Measurements from ENCODE around the gene DCTN4. TPM values are rescaled to one million over a fixed set of nuclear protein-coding genes. Genes with fewer than 3 reads are reported as not detected.
"Not testable (repeated sequence)": the region's sequence is repeated elsewhere in the genome, so short reads cannot be mapped to it uniquely, and the experiment has no call there.

DCTN4 gene
- total RNA-seq, 1 experiment from 2014 or later: 43.9 TPM

GRCh38 chr5:150794927-150795326 lies 36.1 kb upstream of the DCTN4 start (continued):
- no peak for TF ChIP-seq IRF2 (CRISPR knock-in tag; IDR thresholded peaks at IDR 0.05; ENCODE audit: borderline replicate concordance, low read depth)

GRCh38 chr5:150793423-150793888 lies 34.6 kb upstream of the DCTN4 start:
- peaks cover 20% of the 10 kb centered on the region for H3K4me1 Mint-ChIP-seq
- ATAC-seq; H3K36me3 Mint-ChIP-seq; H3K27ac Mint-ChIP-seq; POLR2A ChIA-PET; CTCF ChIA-PET; H3K4me3 Mint-ChIP-seq; H3K27me3 Mint-ChIP-seq (ENCODE audit: low read depth); H3K9me3 Mint-ChIP-seq; DNase-seq (ENCODE audit: low spot score): not testable (repeated sequence)

GRCh38 chr5:150791536-150791935 lies 32.7 kb upstream of the DCTN4 start:
- CTCF ChIA-PET: interaction anchor here (4.2 kb wide), 1 partner anchor 9 kb away, joined by 18 read pairs; no protein-coding TSS in a partner anchor
- Mint-ChIP-seq H3K9me3 (peaks cover 8% of the 10 kb centered on the region; the same call in 1 of the 2 replicates), H3K4me1 (peaks cover 28% of the 10 kb centered on the region), H3K27me3 (ENCODE audit: low read depth) (no peaks in the 10 kb centered on the region), H3K27ac (no peak overlapping the region), H3K4me3 (no peak overlapping the region), H3K36me3 (0 out of 2 replicates have a peak, but pooled peaks cover 3% of the 10 kb centered on the region)
- TF ChIP-seq SOX15 (CRISPR knock-in tag; IDR thresholded peaks at IDR 0.05) (no peak), PRDM15 (CRISPR knock-in tag; IDR thresholded peaks at IDR 0.05) (no peak), ATF1 (CRISPR knock-in tag; IDR thresholded peaks at IDR 0.05) (no peak), MXD4 (CRISPR knock-in tag; IDR thresholded peaks at IDR 0.05; ENCODE audit: borderline replicate concordance) (no peak), TP53 (CRISPR knock-in tag; IDR thresholded peaks at IDR 0.05) (no peak), ZNF219 (CRISPR knock-in tag; IDR thresholded peaks at IDR 0.05; ENCODE audit: borderline replicate concordance) (no peak), IRF1 (CRISPR knock-in tag; IDR thresholded peaks at IDR 0.05) (no peak), E2F5 (CRISPR knock-in tag; IDR thresholded peaks at IDR 0.05) (no peak), ZNF232 (CRISPR knock-in tag; IDR thresholded peaks at IDR 0.05) (no peak), HMGXB4 (CRISPR knock-in tag; IDR thresholded peaks at IDR 0.05) (no peak), ZNF425 (CRISPR knock-in tag; conservative IDR thresholded peaks at IDR 0.05) (no peak), FOXP1 (CRISPR knock-in tag; IDR thresholded peaks at IDR 0.05; ENCODE audit: borderline replicate concordance) (no peak), HMGA2 (CRISPR knock-in tag; IDR thresholded peaks at IDR 0.05) (no peak), TEAD1 (CRISPR knock-in tag; IDR thresholded peaks at IDR 0.05) (no peak), ERG (CRISPR knock-in tag; IDR thresholded peaks at IDR 0.05) (no peak), GABPB1 (CRISPR knock-in tag; IDR thresholded peaks at IDR 0.05) (no peak), NR1H2 (CRISPR knock-in tag; IDR thresholded peaks at IDR 0.05) (no peak)
- DNase-seq (ENCODE audit: low spot score) (no peak), ATAC-seq (no peak)
- POLR2A ChIA-PET: no interaction called here

All from WTC11 (cell line).